HEK293 (cell line): Measurements from ENCODE around the gene TRIP10.

Experiments used
- SP3 ChIP-seq: fragments of 450-650 bp; formaldehyde crosslinking; IDR thresholded peaks from 2 replicates; pipeline ENCODE4 v1.5.1; 2016; ENCODE audit warnings: missing biosample characterization, missing genetic modification characterization
- ZBTB17 ChIP-seq: fragments of 450-650 bp; formaldehyde crosslinking; IDR thresholded peaks from 2 replicates; pipeline ENCODE4 v1.5.1; 2016; ENCODE audit warnings: missing biosample characterization, missing genetic modification characterization
- ZBTB7A ChIP-seq: fragments of 450-650 bp; formaldehyde crosslinking; IDR thresholded peaks from 2 replicates; pipeline ENCODE4 v1.5.1; 2016; ENCODE audit warnings: low read depth, missing biosample characterization, missing genetic modification characterization
- ZNF175 ChIP-seq: fragments of 450-650 bp; formaldehyde crosslinking; IDR thresholded peaks from 2 replicates; pipeline ENCODE4 v1.5.1; 2016; ENCODE audit warnings: missing biosample characterization, missing genetic modification characterization
- ZNF184 ChIP-seq: fragments of 450-650 bp; IDR thresholded peaks from 2 replicates; pipeline ENCODE4 v1.5.1; 2018; ENCODE audit warnings: missing biosample characterization, mild to moderate bottlenecking, missing genetic modification characterization
- ZNF747 ChIP-seq: fragments of 450-650 bp; formaldehyde crosslinking; IDR thresholded peaks from 2 replicates; pipeline ENCODE4 v1.5.1; 2016; ENCODE audit warnings: missing biosample characterization, missing genetic modification characterization
- TF ChIP-seq, protein P1 (sequence below): fragments of 450-650 bp; formaldehyde crosslinking; IDR thresholded peaks from 2 replicates; pipeline ENCODE4 v1.5.1; 2016; ENCODE audit warnings: missing biosample characterization, missing genetic modification characterization
- TF ChIP-seq, protein P2 (sequence below): fragments of 450-650 bp; formaldehyde crosslinking; IDR thresholded peaks from 2 replicates; pipeline ENCODE4 v1.5.1; 2016; ENCODE audit warnings: missing biosample characterization, missing genetic modification characterization

DNA sequence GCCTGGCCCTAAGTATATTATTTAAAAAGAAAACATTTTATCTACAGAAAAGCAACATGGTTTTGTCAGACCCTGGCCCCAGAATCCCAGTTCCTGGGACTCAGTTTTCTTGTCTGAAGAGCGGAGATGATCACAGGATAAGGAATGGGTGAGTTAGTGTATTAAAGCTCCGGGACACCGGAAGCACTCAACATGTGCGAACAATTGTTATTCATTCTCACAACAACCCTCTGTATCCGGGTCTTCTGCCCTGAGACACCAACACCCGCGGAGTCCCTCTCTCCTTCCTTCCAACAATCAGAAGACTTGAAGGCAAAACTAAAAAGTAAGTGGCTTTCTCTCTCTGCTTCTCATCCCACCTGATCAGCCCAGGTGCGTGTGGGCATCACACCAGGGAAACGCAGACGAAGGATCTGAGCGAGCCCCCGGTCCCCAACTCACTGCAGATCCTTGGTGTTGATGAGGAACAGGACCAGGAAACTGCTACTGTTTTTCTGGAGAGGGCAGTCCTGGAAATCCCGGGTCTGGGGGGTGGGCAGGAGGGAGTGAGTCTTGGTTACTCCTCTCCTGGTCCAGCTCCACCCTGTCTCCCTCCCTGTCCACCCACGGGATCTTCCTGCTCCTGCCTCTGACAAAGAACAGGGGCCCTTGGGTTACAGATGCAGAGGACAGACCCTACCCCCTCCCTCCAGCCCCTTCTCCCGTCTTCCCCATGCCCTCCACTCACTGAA is 4.1 kb upstream of the TRIP10 start:
- no peak for TF ChIP-seq ZNF747 (tag by site-specific recombination)
- TF ChIP-seq, protein P1, sequence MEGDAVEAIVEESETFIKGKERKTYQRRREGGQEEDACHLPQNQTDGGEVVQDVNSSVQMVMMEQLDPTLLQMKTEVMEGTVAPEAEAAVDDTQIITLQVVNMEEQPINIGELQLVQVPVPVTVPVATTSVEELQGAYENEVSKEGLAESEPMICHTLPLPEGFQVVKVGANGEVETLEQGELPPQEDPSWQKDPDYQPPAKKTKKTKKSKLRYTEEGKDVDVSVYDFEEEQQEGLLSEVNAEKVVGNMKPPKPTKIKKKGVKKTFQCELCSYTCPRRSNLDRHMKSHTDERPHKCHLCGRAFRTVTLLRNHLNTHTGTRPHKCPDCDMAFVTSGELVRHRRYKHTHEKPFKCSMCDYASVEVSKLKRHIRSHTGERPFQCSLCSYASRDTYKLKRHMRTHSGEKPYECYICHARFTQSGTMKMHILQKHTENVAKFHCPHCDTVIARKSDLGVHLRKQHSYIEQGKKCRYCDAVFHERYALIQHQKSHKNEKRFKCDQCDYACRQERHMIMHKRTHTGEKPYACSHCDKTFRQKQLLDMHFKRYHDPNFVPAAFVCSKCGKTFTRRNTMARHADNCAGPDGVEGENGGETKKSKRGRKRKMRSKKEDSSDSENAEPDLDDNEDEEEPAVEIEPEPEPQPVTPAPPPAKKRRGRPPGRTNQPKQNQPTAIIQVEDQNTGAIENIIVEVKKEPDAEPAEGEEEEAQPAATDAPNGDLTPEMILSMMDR: no peak
- no peak for TF ChIP-seq ZBTB7A
- TF ChIP-seq SP3 (tag by site-specific recombination): no peak
- TF ChIP-seq, protein P2, sequence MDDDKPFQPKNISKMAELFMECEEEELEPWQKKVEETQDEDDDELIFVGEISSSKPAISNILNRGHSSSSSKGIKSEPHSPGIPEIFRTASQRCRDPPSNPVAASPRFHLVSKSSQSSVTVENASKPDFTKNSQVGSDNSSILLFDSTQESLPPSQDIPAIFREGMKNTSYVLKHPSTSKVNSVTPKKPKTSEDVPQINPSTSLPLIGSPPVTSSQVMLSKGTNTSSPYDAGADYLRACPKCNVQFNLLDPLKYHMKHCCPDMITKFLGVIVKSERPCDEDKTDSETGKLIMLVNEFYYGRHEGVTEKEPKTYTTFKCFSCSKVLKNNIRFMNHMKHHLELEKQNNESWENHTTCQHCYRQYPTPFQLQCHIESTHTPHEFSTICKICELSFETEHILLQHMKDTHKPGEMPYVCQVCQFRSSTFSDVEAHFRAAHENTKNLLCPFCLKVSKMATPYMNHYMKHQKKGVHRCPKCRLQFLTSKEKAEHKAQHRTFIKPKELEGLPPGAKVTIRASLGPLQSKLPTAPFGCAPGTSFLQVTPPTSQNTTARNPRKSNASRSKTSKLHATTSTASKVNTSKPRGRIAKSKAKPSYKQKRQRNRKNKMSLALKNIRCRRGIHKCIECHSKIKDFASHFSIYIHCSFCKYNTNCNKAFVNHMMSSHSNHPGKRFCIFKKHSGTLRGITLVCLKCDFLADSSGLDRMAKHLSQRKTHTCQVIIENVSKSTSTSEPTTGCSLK: no peak
- TF ChIP-seq ZBTB17: no peak
- no peak for TF ChIP-seq ZNF184
- TF ChIP-seq ZNF175 (tag by site-specific recombination): no peak
